RWPE1 (cell line): ENCODE measurements around the gene EBI3.

Experiments
- CTCF ChIA-PET: fragments of 350-600 bp; sonication (Branson Sonifier 250); formaldehyde crosslinking; extraction: SDS; loops from one replicate; lab custom pipeline; 2021; lab: Yijun Ruan, JAX
- POLR2A ChIA-PET: fragments of 400-600 bp; formaldehyde crosslinking; extraction: SDS; loops from one replicate; lab custom pipeline; 2020; ENCODE audit warnings: antibody characterized with exemption; ENCODE audit not compliant: low non-redundant PET; lab: Yijun Ruan, JAX
- DNase-seq: peaks from one replicate; pipeline ENCODE4 v3.0.0; 2012; ENCODE audit warnings: low spot score
- H3K27ac ChIP-seq: fragments of 450-650 bp; 2 replicates; pipeline ENCODE4 v1.5.1; 2017
- TF ChIP-seq, protein P1 (sequence below): fragments of 450-650 bp; conservative IDR thresholded peaks from 2 replicates; pipeline ENCODE4 v1.5.1; 2017; ENCODE audit warnings: low read depth, mild to moderate bottlenecking

Gene EBI3

GRCh38 chr19:4229179-4229931 lies at the start of gene EBI3:
Gene EBI3, plus strand, starts transcription at chr19:4229523. Its CDS starts 28 bp downstream, at chr19:4229551.
- POLR2A ChIA-PET = no interaction called here
- TF ChIP-seq, protein P1, sequence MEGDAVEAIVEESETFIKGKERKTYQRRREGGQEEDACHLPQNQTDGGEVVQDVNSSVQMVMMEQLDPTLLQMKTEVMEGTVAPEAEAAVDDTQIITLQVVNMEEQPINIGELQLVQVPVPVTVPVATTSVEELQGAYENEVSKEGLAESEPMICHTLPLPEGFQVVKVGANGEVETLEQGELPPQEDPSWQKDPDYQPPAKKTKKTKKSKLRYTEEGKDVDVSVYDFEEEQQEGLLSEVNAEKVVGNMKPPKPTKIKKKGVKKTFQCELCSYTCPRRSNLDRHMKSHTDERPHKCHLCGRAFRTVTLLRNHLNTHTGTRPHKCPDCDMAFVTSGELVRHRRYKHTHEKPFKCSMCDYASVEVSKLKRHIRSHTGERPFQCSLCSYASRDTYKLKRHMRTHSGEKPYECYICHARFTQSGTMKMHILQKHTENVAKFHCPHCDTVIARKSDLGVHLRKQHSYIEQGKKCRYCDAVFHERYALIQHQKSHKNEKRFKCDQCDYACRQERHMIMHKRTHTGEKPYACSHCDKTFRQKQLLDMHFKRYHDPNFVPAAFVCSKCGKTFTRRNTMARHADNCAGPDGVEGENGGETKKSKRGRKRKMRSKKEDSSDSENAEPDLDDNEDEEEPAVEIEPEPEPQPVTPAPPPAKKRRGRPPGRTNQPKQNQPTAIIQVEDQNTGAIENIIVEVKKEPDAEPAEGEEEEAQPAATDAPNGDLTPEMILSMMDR = no peak
- H3K27ac ChIP-seq = no peak within 1 kb of the TSS
- no peak for DNase-seq
- CTCF ChIA-PET = no interaction called here

- TF ChIP-seq, protein P1 = no peak
- no peak for DNase-seq
- ChIA-PET POLR2A (no interaction called here), CTCF (interaction anchor here (0.7 kb wide), 1 partner anchor 27 kb away, joined by 3 read pairs; no protein-coding TSS in a partner anchor)
- H3K27ac ChIP-seq = peak overlapping the region; percentile 81
Measured at GRCh38 chr19:4181053-4181508, 48.2 kb upstream of the EBI3 start.

DNA sequence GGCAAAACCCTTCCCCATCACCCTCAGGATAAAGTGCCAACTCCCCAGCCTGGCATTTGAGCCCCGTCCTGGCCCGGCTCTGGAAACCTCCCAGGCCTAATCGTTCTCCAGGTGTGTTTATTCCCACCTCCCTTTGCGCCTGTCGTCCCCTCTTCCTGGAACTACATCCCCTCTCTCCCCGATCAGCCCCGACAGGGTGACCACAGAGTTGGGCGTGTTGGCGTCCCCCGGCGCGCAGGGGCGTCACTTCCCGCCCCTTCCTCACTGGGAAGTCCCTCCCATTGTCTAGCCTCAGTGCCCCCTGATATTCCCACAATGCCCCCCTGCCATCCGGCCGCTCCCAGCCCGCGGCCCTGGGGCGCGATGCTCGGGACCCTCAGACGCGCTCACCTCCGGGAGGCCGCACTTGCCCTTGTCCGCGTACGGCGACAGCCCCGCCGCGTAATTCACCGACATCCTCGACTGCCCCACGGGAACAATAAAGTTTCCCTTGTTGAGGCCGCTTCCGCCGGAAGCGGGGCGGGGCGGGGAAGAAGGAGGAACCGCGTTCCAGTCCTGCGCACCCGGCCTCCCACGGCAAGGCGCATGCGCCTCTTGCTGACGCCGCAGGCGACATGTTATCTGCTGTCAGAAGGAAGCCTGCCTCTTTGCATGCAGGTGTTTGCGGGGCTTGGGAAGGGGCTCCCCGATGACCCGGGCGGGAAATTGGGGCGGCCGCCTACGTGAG lies 47.1 kb upstream of the EBI3 start, which contains the start of the genes ANKRD24 and SIRT6:
ANKRD24 (plus strand) TSS at position 606 of the 727 bp plus-strand sequence. CDS start 3,737 bp downstream, outside the sequence.
SIRT6 (minus strand) TSS at position 480 of the 727 bp plus-strand sequence; CDS start at position 456, 24 bp downstream.
- H3K27ac ChIP-seq = peak within 1 kb of the TSS; percentile 81
- ChIA-PET CTCF (no interaction called here), POLR2A (no interaction called here)
- TF ChIP-seq, protein P1 = no peak
- DNase-seq = peak; percentile 98

- H3K27ac ChIP-seq = peak overlapping the region; percentile 15; the same call in 1 of the 2 replicates
- no peak for DNase-seq
- ChIA-PET CTCF (interaction anchor here (0.7 to 1.0 kb wide), 3 partner anchors 43 to 776 kb away, joined by 3 to 5 read pairs (median 5); no protein-coding TSS in a partner anchor), POLR2A (no interaction called here)
- TF ChIP-seq, protein P1 = no peak
Measured at GRCh38 chr19:4183967-4184717, 45.2 kb upstream of the EBI3 start.

DNA sequence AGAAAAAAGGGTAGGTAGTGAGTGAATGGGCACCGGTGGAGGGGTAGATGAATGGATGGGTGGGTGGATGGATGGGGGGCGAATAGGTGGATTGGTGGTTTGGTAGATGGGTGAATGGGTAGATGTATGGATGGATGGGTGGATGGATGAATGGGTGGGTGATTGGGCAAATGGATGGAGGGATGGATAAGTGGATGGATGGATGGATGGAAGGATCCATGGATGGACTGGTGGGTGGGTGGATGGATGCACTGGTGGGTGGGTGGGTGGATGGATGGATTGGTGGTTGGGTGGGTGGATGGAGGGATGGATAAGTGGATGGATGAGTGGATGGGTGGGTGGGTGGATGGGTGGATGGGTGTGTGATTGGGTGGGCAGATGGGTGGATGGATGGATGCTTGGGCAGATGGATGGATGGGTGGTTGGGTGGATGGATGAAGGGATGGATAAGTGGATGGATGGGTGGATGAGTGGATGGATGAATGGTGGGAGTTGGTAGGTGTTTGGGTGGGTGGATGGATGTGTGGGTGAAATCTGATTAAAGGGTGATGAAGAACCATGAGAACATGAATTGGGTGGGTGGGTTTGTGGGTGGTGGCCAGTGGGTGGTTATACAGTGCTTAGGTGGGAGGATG lies 44.5 kb upstream of the EBI3 start:
- H3K27ac ChIP-seq = no peak overlapping the region
- TF ChIP-seq, protein P1 = no peak
- ChIA-PET POLR2A (no interaction called here), CTCF (interaction anchor here (0.7 to 1.0 kb wide), 2 partner anchors 44 to 82 kb away, joined by 3 to 5 read pairs; no protein-coding TSS in a partner anchor)
- DNase-seq = no peak
